HG03064 (cell line): Measurements from ENCODE around the gene THSD8.

Source experiments
- ATAC-seq: cut with Tn5 transposase; IDR thresholded peaks from one replicate; pipeline ENCODE4 v1.9.1; 2021; ENCODE audit warnings: low read depth; ENCODE audit not compliant: unreplicated experiment

Gene THSD8

GRCh38 chr19:12801466-12802266, at the start of gene THSD8, which contains the start of gene PRDX2:
Gene THSD8, plus strand, starts transcription at chr19:12802069. Its CDS starts 3 bp downstream, at chr19:12802072.
Gene PRDX2, minus strand, starts transcription at chr19:12801800. Its CDS starts 539 bp downstream, at chr19:12801261.
- ATAC-seq, result no peak

- ATAC-seq, result no peak
Observed at GRCh38 chr19:12754465-12755196, 47.2 kb upstream of the THSD8 start.

DNA sequence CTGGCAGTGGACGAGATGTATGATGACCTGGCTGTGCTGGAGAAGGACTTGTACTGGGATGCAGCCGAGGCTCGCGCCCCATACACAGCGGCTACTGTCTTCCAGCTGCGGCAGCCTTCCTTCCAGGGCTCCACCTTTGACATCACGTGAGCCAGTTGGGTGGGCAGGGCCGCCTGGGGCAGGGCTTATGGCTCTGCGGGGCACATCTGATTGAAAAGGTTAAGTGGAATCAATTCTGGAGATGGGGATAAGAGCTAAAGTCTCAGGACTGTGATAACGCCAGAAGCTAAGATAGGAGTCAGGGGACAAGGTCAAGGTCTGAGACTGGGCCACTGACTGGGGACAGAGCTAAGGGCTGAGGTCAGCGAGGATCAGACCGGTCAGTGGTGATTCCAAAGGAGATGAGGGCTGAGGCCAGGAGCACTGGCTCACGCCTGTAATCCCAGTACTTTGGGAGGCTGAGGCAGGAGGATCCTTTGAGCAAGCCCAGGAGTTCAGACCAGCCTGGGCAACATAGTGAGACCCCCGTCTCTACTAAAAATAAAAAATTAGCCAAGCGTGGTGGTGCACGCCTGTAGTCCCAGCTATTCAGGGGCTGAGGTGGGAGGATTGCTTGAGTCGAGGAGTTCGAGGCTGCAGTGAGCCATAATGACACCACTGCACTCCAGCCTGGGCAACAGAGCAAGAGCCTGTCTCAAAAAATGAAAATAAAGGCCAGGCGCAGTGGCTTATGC, 45.6 kb upstream of the THSD8 start:
- no peak for ATAC-seq

GRCh38 chr19:12757544-12758274, 44.2 kb upstream of the THSD8 start:
- no peak for ATAC-seq

DNA sequence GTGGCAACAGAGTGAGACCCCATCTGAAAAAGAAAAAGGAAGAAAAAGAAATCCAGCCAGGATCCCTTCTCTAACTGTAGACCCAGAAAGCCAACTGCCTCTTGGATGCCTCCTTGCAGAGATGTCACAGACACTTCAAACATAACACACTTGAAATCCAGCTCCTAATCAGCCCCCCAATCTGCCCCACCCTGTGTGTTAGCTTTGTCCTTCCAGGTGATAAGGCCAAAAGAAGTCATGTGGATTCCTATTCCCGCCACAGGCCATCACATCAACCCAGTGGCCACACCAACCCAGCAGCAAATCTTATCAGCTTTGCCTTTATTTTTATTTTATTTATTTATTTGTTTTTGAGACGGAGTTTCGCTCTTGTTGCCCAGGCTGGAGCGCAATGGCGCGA, 42.2 kb upstream of the THSD8 start:
- ATAC-seq, result no peak

DNA sequence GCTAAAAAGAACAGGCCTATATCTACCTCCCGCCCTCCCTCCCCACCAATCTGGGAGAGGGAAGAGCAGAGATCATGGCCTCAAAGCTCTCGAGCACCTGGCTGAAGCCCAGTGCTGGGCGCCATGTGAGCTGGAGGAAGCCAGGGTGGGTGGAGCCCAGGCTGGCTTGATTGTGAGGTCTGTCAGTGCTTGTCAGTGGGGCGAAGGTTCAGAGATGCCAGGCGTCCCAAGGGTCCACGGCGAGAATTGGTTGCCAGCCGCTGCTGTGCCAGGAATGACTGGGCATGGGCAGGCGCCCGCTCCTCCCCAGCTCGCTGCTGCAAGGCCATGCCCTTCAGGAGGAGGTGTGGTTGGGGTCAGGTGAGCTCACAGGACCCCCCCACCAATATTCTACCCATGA, 38.8 kb upstream of the THSD8 start:
- ATAC-seq, result no peak

- ATAC-seq, result no peak
Observed at GRCh38 chr19:12764698-12765097, 37.2 kb upstream of the THSD8 start.

DNA sequence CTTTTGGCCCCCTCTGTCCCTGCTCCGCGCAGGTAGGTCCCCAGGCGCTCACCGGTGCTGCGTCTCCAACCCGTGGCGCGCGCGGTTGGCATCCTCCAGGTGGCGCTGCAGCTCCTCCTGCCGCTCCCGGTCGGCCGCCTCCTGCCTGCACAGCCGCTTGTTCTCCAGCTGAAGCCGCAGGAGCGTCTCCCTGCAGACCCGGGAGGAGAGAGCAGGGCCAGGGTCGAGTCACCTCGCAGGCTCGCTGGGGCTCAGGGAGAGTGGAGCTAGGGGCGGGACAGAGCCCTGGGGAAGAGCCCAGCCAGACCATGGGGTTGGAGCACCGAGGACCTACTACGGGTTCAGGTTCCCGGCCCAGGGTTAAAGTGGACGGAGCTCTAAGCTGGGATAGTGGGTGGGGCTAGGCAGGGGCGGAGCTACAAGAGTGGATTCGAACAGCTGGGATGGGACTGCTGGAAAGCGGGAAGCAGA, 35.8 kb upstream of the THSD8 start:
- ATAC-seq, result no peak

- ATAC-seq, result no peak
Observed at GRCh38 chr19:12767150-12767549, 34.7 kb upstream of the THSD8 start.

DNA sequence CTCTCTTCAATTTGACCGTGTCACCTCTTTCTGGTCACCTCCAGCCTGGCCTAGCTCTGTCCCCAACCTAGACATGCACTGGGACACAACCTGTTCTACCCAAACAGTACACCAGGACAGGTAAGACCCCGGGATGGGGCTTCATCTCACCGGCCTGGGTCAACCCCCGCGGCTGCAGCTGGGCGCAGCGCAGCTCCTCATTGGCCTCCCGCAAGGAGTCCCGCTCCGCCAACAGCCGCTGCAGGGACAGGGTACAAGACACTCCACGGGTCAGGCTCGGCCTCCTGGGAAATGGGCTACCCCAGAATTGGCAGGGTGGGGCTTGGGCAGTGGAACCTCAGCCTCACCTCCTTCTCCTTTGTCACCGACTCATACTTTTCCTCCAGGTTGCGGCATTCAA, 34.2 kb upstream of the THSD8 start:
- ATAC-seq, result no peak

GRCh38 chr19:12769689-12770088, 32.2 kb upstream of the THSD8 start:
- no peak for ATAC-seq

DNA sequence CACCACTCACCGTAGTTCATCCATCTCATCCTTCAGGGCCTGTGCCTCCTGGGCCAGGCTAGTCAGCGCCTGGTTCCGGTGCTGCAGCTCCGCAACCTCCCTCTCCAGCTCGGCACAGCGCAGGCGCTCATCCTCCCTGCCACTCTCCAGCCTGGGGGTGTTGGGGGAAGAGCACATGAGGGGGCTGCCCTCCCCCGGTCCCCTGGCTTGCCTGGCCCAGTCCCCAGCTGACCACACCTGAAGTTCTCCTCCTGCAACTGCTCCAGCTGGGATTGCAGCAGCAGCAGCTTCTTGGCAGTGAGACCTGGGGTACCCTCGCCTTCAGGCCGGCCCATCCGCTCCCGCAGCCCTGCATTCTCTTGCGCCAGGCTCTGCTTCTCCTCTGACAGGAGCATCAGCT, 30.9 kb upstream of the THSD8 start:
- no peak for ATAC-seq

- ATAC-seq, result no peak
Observed at GRCh38 chr19:12772323-12772722, 29.5 kb upstream of the THSD8 start.

DNA sequence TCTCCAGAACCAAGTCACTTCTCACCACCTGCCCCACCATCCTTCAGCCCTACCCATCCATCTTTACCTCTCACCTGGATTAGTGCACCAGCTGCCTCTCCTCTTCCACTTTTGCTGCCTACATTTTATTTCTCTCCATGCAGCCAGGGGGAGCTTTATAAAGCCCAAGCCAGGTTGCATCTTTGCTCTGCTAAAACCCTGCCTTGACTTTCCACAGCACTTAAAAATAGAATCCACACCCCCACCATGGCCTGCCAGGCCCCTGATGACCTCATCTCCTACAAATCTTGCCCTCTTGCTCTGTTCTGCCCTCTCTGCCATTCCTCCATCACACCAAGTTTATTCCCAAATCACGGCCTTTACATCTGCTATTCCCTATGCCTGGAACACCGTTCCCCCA, 28.3 kb upstream of the THSD8 start:
- no peak for ATAC-seq

- ATAC-seq, result no peak
Observed at GRCh38 chr19:12774588-12775555, 27.0 kb upstream of the THSD8 start, which contains the start of gene HOOK2. Gene HOOK2, minus strand, starts transcription at chr19:12775552. Its CDS starts 103 bp downstream, at chr19:12775449.

- no peak for ATAC-seq
Observed at GRCh38 chr19:12777217-12778016, 24.5 kb upstream of the THSD8 start.

DNA sequence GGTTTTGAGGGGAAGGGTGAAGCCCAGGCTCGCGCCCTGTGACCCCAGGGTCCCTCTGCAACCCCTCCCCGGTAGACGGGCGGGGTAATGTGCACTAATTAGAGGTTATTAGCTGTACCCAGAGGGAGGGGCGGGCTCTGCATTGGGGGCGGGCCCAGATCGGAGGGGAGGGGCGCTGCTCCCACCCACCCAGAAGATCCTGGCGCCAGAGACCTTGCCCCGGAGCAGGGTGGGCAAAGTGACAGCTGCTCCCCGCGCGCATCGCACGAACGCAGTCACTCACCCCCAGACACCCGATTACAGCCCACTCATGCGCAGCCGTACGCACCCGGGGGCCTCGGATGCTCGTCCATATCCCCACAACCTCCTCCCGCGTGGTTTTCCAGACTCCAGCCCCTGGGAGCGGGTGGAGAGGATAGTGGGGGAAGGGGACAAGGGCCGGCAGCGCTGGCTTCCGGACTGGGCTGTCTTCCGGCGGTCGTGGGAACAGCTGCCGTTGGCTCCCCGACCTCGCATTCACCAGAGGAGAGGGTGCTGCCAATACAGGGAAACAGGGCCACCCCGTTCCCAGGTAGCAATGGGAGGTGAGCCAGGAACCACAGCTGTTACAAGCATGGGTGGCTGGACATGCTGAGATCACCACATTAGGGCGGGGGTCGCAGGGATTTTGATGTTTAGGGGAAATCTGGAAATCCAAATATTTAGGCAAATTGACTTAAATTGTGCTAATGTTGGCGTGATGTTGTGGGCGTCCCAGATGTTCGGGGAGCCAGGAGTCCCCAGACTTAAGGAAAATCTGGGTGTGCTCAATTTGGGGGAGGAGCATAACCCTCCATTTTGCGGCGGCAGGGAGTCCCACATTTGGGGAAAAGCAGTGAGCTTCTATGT, 23.6 kb upstream of the THSD8 start:
- no peak for ATAC-seq

- ATAC-seq, result no peak
Observed at GRCh38 chr19:12778905-12779161, 23.0 kb upstream of the THSD8 start.
